HEK293 (cell line): ENCODE measurements around the gene FSTL4.

Source experiments
- CTCF ChIA-PET: fragments of 350-600 bp; formaldehyde crosslinking; extraction: SDS; loops from one replicate; lab custom pipeline; 2021; ENCODE audit warnings: antibody characterized with exemption; lab: Yijun Ruan, JAX
- POLR2A ChIA-PET: fragments of 300-600 bp; formaldehyde crosslinking; extraction: SDS; loops from one replicate; lab custom pipeline; 2020; ENCODE audit warnings: antibody characterized with exemption, inconsistent platforms; lab: Yijun Ruan, JAX
- H3K27ac ChIP-seq: fragments of 200-500 bp; sonication (Bioruptor generic); 2 replicates; pipeline ENCODE4 v1.5.1; 2014; ENCODE audit warnings: low read depth, low read length, control low read depth, inconsistent platforms; ENCODE audit errors: extremely low read depth
- H3K36me3 ChIP-seq, 2 experiments: fragments of 200-500 bp in 1 of 2; sonication (Bioruptor generic) in 1 of 2; 1 replicate in 1 of 2; 2 replicates in 1 of 2; pipeline ENCODE4 v1.5.1; 2014 to 2017; ENCODE audit warnings: inconsistent platforms in 2 of 2, low read length in 2 of 2; ENCODE audit not compliant: control insufficient read depth in 2 of 2, insufficient read depth in 1 of 2
- H3K4me1 ChIP-seq: fragments of 200-500 bp; sonication (Bioruptor generic); 2 replicates; pipeline ENCODE4 v1.5.1; 2014; ENCODE audit warnings: mild to moderate bottlenecking, low read length, inconsistent platforms; ENCODE audit not compliant: control insufficient read depth, insufficient read depth
- H3K4me3 ChIP-seq: 2 replicates; pipeline ENCODE4 v1.5.1; 2011; ENCODE audit warnings: low read depth, mild to moderate bottlenecking, control low read depth, low read length, moderate library complexity
- H3K9me3 ChIP-seq: fragments of 200-500 bp; sonication (Bioruptor generic); 2 replicates; pipeline ENCODE4 v1.5.1; 2014; ENCODE audit warnings: low read depth, low read length, inconsistent platforms; ENCODE audit not compliant: control insufficient read depth, insufficient read depth
- FEZF1 ChIP-seq: fragments of 450-650 bp; formaldehyde crosslinking; IDR thresholded peaks from 2 replicates; pipeline ENCODE4 v1.5.1; 2016; ENCODE audit warnings: missing biosample characterization, missing genetic modification characterization
- GLI2 ChIP-seq: fragments of 450-650 bp; formaldehyde crosslinking; IDR thresholded peaks from 2 replicates; pipeline ENCODE4; 2017; ENCODE audit warnings: missing biosample characterization, missing genetic modification characterization, low read depth, borderline replicate concordance
- HOXC10 ChIP-seq: sonication (generic); formaldehyde crosslinking; IDR thresholded peaks from 2 replicates; pipeline ENCODE4 v1.8.1; 2023; ENCODE audit warnings: mild to moderate bottlenecking, missing genetic modification reagents
- KLF8 ChIP-seq: fragments of 450-650 bp; formaldehyde crosslinking; IDR thresholded peaks from 2 replicates; pipeline ENCODE4 v1.5.1; 2016; ENCODE audit warnings: missing biosample characterization, missing genetic modification characterization
- MZF1 ChIP-seq: fragments of 450-650 bp; formaldehyde crosslinking; IDR thresholded peaks from 2 replicates; pipeline ENCODE4 v1.5.1; 2017; ENCODE audit warnings: missing biosample characterization, missing genetic modification characterization, borderline replicate concordance
- RBAK ChIP-seq: fragments of 450-650 bp; formaldehyde crosslinking; IDR thresholded peaks from 2 replicates; pipeline ENCODE4 v1.5.1; 2016; ENCODE audit warnings: missing biosample characterization, missing genetic modification characterization
- WT1 ChIP-seq: fragments of 450-650 bp; formaldehyde crosslinking; IDR thresholded peaks from 2 replicates; pipeline ENCODE4 v1.5.1; 2016; ENCODE audit warnings: missing biosample characterization, missing genetic modification characterization
- ZBTB17 ChIP-seq: fragments of 450-650 bp; formaldehyde crosslinking; IDR thresholded peaks from 2 replicates; pipeline ENCODE4 v1.5.1; 2016; ENCODE audit warnings: missing biosample characterization, missing genetic modification characterization
- ZBTB48 ChIP-seq: fragments of 450-650 bp; formaldehyde crosslinking; IDR thresholded peaks from 2 replicates; pipeline ENCODE4 v1.5.1; 2016; ENCODE audit warnings: missing biosample characterization, missing genetic modification characterization
- ZFP3 ChIP-seq: fragments of 450-650 bp; formaldehyde crosslinking; IDR thresholded peaks from 2 replicates; pipeline ENCODE4 v1.5.1; 2016; ENCODE audit warnings: low read depth, missing biosample characterization, missing genetic modification characterization
- ZFP41 ChIP-seq: fragments of 450-650 bp; formaldehyde crosslinking; IDR thresholded peaks from 2 replicates; pipeline ENCODE4 v1.5.1; 2016; ENCODE audit warnings: missing biosample characterization, missing genetic modification characterization, borderline replicate concordance
- ZNF132 ChIP-seq: fragments of 450-650 bp; formaldehyde crosslinking; IDR thresholded peaks from 2 replicates; pipeline ENCODE4 v1.5.1; 2017; ENCODE audit warnings: missing biosample characterization, missing genetic modification characterization, borderline replicate concordance
- ZNF302 ChIP-seq: fragments of 450-650 bp; formaldehyde crosslinking; IDR thresholded peaks from 2 replicates; pipeline ENCODE4 v1.5.1; 2016; ENCODE audit warnings: missing biosample characterization, missing genetic modification characterization, low read depth
- ZNF354C ChIP-seq: fragments of 450-650 bp; formaldehyde crosslinking; IDR thresholded peaks from 2 replicates; pipeline ENCODE4 v1.5.1; 2016; ENCODE audit warnings: missing biosample characterization, missing genetic modification characterization, low read depth, borderline replicate concordance
- ZNF529 ChIP-seq: fragments of 450-650 bp; formaldehyde crosslinking; IDR thresholded peaks from 2 replicates; pipeline ENCODE4 v1.5.1; 2017; ENCODE audit warnings: missing genetic modification characterization, missing biosample characterization; ENCODE audit not compliant: insufficient replicate concordance
- ZNF558 ChIP-seq: fragments of 450-650 bp; formaldehyde crosslinking; IDR thresholded peaks from 2 replicates; pipeline ENCODE4 v1.5.1; 2016; ENCODE audit warnings: missing biosample characterization, missing genetic modification characterization
- ZNF585B ChIP-seq: fragments of 450-650 bp; formaldehyde crosslinking; IDR thresholded peaks from 2 replicates; pipeline ENCODE4 v1.5.1; 2016; ENCODE audit warnings: missing biosample characterization, missing genetic modification characterization
- ZNF658 ChIP-seq: fragments of 450-650 bp; formaldehyde crosslinking; IDR thresholded peaks from 2 replicates; pipeline ENCODE4; 2016; ENCODE audit warnings: missing biosample characterization, missing genetic modification characterization
- ZNF776 ChIP-seq: fragments of 450-650 bp; formaldehyde crosslinking; IDR thresholded peaks from 2 replicates; pipeline ENCODE4 v1.5.0; 2017; ENCODE audit warnings: missing biosample characterization, missing genetic modification characterization, borderline replicate concordance
- ZSCAN30 ChIP-seq: fragments of 450-650 bp; IDR thresholded peaks from 2 replicates; pipeline ENCODE4 v1.5.1; 2018; ENCODE audit warnings: missing biosample characterization, mild to moderate bottlenecking, missing genetic modification characterization, moderate library complexity
- ZXDB ChIP-seq: fragments of 450-650 bp; formaldehyde crosslinking; IDR thresholded peaks from 2 replicates; pipeline ENCODE4 v1.5.1; 2016; ENCODE audit warnings: missing biosample characterization, missing genetic modification characterization
- TF ChIP-seq, protein P1 (sequence below): fragments of 450-650 bp; formaldehyde crosslinking; IDR thresholded peaks from 2 replicates; pipeline ENCODE4 v1.5.1; 2016; ENCODE audit warnings: missing biosample characterization, missing genetic modification characterization
- TF ChIP-seq, protein P2 (sequence below): fragments of 450-650 bp; formaldehyde crosslinking; IDR thresholded peaks from 2 replicates; pipeline ENCODE4 v1.5.1; 2016; ENCODE audit warnings: missing biosample characterization, missing genetic modification characterization
- TF ChIP-seq, protein P3 (sequence below): fragments of 450-650 bp; formaldehyde crosslinking; IDR thresholded peaks from 2 replicates; pipeline ENCODE4 v1.5.1; 2016; ENCODE audit warnings: missing biosample characterization, missing genetic modification characterization
- TF ChIP-seq, protein P4 (sequence below): fragments of 450-650 bp; formaldehyde crosslinking; IDR thresholded peaks from 2 replicates; pipeline ENCODE4 v1.5.1; 2017; ENCODE audit warnings: missing biosample characterization, missing genetic modification characterization
- TF ChIP-seq, protein P5 (sequence below): fragments of 450-650 bp; formaldehyde crosslinking; IDR thresholded peaks from 2 replicates; pipeline ENCODE4 v1.5.1; 2016; ENCODE audit warnings: missing biosample characterization, missing genetic modification characterization
- TF ChIP-seq, protein P6 (sequence below): fragments of 450-650 bp; formaldehyde crosslinking; IDR thresholded peaks from 2 replicates; pipeline ENCODE4; 2016; ENCODE audit warnings: missing biosample characterization, missing genetic modification characterization
- TF ChIP-seq, protein P7 (sequence below): fragments of 450-650 bp; formaldehyde crosslinking; IDR thresholded peaks from 2 replicates; pipeline ENCODE4 v1.5.1; 2016; ENCODE audit warnings: missing biosample characterization, missing genetic modification characterization

The FSTL4 gene

DNA sequence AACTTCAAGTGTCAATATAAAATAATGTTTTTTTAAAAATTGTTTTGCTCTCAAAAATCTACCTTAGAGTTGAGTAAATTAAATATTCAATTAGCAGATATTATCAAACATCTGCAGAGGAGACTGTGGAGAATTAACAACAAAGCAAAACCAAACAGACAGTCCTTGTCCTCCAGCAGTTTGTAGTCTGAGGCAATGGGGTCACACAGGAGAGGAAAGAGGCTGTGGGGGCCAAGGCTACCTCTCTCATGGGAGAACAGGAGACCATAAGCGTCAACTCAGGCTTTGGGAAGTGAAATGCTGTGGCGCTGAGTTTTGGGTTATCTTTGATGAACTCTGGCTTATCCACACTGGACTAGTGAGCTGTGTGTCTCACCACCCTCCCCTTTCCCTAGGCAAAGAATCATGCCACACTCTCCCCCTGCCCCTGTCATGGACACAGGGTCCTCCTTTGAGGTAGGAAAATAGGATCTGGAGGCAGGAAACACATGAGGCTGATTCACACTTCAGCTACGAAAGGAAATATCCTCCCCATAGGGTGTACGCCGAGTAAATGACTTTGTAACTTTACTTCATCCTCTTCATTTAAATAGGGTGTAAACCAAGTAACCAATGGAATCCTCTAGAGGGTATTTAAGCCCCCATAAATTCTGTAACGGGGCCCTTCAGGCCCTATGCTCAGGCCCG lies 152.7 kb downstream of the FSTL4 start:
- no peaks in the 10 kb centered on the region for H3K9me3 ChIP-seq
- H3K4me1 ChIP-seq: no peaks in the 10 kb centered on the region
- TF ChIP-seq ZNF776 (tag by site-specific recombination) (no peak), ZNF132 (tag by site-specific recombination) (no peak), ZBTB17 (tag by site-specific recombination) (no peak), KLF8 (tag by site-specific recombination) (no peak), RBAK (no peak), ZNF558 (tag by site-specific recombination) (no peak), MZF1 (no peak), ZFP41 (tag by site-specific recombination) (no peak), ZNF302 (tag by site-specific recombination) (no peak), ZNF658 (tag by site-specific recombination) (no peak), ZBTB48 (no peak), ZXDB (tag by site-specific recombination) (no peak), ZNF529 (no peak), ZNF585B (tag by site-specific recombination) (no peak), HOXC10 (CRISPR knock-in tag) (no peak), ZNF354C (tag by site-specific recombination) (no peak)
- TF ChIP-seq, protein P1, sequence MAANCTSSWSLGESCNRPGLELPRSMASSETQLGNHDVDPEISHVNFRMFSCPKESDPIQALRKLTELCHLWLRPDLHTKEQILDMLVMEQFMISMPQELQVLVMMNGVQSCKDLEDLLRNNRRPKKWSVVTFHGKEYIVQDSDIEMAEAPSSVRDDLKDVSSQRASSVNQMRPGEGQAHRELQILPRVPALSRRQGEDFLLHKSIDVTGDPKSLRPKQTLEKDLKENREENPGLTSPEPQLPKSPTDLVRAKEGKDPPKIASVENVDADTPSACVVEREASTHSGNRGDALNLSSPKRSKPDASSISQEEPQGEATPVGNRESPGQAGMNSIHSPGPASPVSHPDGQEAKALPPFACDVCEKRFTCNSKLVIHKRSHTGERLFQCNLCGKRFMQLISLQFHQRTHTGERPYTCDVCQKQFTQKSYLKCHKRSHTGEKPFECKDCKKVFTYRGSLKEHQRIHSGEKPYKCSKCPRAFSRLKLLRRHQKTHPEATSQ (tag by site-specific recombination): no peak
- TF ChIP-seq, protein P2, sequence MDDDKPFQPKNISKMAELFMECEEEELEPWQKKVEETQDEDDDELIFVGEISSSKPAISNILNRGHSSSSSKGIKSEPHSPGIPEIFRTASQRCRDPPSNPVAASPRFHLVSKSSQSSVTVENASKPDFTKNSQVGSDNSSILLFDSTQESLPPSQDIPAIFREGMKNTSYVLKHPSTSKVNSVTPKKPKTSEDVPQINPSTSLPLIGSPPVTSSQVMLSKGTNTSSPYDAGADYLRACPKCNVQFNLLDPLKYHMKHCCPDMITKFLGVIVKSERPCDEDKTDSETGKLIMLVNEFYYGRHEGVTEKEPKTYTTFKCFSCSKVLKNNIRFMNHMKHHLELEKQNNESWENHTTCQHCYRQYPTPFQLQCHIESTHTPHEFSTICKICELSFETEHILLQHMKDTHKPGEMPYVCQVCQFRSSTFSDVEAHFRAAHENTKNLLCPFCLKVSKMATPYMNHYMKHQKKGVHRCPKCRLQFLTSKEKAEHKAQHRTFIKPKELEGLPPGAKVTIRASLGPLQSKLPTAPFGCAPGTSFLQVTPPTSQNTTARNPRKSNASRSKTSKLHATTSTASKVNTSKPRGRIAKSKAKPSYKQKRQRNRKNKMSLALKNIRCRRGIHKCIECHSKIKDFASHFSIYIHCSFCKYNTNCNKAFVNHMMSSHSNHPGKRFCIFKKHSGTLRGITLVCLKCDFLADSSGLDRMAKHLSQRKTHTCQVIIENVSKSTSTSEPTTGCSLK: no peak
- TF ChIP-seq, protein P3, sequence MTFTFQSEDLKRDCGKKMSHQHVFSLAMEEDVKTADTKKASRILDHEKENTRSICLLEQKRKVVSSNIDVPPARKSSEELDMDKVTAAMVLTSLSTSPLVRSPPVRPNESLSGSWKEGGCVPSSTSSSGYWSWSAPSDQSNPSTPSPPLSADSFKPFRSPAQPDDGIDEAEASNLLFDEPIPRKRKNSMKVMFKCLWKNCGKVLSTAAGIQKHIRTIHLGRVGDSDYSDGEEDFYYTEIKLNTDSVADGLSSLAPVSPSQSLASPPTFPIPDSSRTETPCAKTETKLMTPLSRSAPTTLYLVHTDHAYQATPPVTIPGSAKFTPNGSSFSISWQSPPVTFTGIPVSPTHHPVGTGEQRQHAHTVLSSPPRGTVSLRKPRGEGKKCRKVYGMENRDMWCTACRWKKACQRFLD (tag by site-specific recombination): no peak
- TF ChIP-seq, protein P4, sequence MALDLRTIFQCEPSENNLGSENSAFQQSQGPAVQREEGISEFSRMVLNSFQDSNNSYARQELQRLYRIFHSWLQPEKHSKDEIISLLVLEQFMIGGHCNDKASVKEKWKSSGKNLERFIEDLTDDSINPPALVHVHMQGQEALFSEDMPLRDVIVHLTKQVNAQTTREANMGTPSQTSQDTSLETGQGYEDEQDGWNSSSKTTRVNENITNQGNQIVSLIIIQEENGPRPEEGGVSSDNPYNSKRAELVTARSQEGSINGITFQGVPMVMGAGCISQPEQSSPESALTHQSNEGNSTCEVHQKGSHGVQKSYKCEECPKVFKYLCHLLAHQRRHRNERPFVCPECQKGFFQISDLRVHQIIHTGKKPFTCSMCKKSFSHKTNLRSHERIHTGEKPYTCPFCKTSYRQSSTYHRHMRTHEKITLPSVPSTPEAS: no peak
- TF ChIP-seq, all 188 proteins: peak for 0
- ChIA-PET CTCF (interaction anchor here (0.5 to 3.4 kb wide), 17 partner anchors 9 to 426 kb away, joined by 3 to 16 read pairs (median 6); no protein-coding TSS in a partner anchor), POLR2A (no interaction called here)
- Histone ChIP-seq H3K4me3 (no peak overlapping the region), H3K36me3 (no peaks in the 10 kb centered on the region), H3K27ac (no peak overlapping the region)

DNA sequence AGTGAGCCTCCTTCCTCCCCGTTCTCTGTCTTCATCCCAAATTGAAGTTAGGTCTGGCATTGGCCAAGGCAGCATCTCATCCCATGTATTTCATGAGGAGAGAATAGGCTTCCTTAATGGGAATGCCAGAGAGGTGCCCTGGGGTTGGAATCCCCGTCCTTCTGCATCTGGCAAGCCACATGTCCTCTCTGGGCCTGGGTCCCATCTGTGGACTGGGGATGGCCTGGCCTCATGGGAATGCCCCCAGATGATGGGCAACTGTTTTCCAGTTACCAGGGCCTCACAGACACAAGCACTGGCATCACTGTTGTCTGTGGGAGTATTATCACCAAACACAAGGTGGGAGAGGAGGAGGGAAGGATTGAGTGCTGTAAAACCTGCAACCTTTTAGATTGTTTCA lies 153.9 kb downstream of the FSTL4 start:
- no peaks in the 10 kb centered on the region for H3K9me3 ChIP-seq
- H3K36me3 ChIP-seq: no peaks in the 10 kb centered on the region
- H3K4me1 ChIP-seq: no peaks in the 10 kb centered on the region; the same call in 1 of the 2 replicates
- H3K27ac ChIP-seq: no peak overlapping the region
- CTCF ChIA-PET: interaction anchor here (0.8 to 3.4 kb wide), 4 partner anchors 8 to 347 kb away, joined by 3 to 16 read pairs (median 3); no protein-coding TSS in a partner anchor
- POLR2A ChIA-PET: no interaction called here
- no peak overlapping the region for H3K4me3 ChIP-seq
- TF ChIP-seq ZFP3 (no peak), GLI2 (tag by site-specific recombination) (no peak), ZSCAN30 (no peak), FEZF1 (tag by site-specific recombination) (no peak), WT1 (no peak)
- TF ChIP-seq, protein P5, sequence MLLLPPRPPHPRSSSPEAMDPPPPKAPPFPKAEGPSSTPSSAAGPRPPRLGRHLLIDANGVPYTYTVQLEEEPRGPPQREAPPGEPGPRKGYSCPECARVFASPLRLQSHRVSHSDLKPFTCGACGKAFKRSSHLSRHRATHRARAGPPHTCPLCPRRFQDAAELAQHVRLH: no peak
- TF ChIP-seq, protein P6, sequence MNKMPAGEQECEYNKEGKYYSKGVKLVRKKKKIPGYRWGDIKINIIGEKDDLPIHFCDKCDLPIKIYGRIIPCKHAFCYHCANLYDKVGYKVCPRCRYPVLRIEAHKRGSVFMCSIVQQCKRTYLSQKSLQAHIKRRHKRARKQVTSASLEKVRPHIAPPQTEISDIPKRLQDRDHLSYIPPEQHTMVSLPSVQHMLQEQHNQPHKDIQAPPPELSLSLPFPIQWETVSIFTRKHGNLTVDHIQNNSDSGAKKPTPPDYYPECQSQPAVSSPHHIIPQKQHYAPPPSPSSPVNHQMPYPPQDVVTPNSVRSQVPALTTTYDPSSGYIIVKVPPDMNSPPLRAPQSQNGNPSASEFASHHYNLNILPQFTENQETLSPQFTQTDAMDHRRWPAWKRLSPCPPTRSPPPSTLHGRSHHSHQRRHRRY (tag by site-specific recombination): no peak
- TF ChIP-seq, protein P7, sequence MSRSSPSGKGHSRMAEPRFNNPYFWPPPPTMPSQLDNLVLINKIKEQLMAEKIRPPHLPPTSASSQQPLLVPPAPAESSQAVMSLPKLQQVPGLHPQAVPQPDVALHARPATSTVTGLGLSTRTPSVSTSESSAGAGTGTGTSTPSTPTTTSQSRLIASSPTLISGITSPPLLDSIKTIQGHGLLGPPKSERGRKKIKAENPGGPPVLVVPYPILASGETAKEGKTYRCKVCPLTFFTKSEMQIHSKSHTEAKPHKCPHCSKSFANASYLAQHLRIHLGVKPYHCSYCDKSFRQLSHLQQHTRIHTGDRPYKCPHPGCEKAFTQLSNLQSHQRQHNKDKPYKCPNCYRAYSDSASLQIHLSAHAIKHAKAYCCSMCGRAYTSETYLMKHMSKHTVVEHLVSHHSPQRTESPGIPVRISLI: no peak
